ENCODE data around the gene ERC1.

- TF ChIP-seq CTCF (IDR thresholded peaks at IDR 0.05; ENCODE audit: low read length) = no peak
- TF ChIP-seq EZH2phosphoT487 (IDR thresholded peaks at IDR 0.05; ENCODE audit: low read length) = no peak
- no peak for TF ChIP-seq EZH2 (optimal IDR thresholded peaks at IDR 0.05; ENCODE audit: low read depth, low read length)
Observed at GRCh38 chr12:1529862-1530591, 539.0 kb downstream of the ERC1 start.

All from MM.1S (cell line).